ENCODE results near the gene DIS3L.
A peak's percentile ranks its signal among the peaks of the same experiment; 100 is the strongest.
"Not testable (repeated sequence)": the region's sequence is repeated elsewhere in the genome, so short reads cannot be mapped to it uniquely, and the experiment has no call there.

Gene DIS3L

DNA sequence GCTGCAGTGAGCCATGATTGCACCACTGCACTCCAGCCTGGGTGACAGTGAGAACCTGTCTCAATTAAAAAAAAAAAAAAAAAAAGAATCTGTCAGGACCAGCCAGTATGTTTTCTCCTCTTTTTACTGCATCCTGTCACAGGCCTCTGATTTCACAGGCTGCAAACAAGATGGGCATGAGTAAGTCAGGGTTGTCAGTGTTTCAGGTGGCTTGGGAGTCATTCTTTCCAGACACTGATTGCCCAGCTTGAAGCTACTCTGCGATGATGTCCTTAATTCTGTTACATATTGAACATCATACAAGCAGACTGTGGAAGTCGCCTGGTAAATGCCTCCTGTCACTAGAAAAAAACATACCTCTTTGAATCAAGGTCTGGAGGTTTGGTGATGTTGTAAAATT is 18.8 kb downstream of the DIS3L start:
- DNase-seq, result no peak

DNA sequence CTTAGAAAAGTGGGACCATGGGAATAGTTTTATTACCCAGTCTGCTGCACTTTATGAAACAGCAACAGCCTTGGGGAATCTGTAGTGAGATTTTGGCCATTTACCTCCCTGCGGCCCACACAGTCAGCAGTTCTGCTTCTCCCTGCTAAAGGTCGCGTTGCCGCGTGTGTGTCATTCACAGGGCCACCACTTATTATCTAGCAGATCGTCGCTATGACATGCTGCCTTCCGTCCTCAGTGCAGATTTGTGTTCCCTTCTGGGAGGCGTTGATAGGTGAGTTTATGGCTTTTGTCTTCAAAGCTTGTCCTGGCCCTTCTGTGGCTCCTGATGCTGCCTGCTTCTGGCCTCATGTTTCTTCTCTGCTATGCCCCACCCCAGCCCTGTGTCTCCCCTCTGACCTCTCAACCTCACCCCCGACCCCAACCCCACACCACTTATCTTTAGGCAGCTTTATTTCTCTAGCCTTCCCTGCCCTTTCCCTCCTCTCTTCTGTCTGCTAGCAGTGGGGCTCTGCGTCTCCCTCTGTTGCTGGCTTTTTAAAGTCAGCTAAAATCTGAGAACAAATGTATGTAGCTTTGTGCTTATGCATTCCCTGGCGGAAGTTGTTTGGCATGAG is 30.1 kb downstream of the DIS3L start:
- no peak for DNase-seq

DNA sequence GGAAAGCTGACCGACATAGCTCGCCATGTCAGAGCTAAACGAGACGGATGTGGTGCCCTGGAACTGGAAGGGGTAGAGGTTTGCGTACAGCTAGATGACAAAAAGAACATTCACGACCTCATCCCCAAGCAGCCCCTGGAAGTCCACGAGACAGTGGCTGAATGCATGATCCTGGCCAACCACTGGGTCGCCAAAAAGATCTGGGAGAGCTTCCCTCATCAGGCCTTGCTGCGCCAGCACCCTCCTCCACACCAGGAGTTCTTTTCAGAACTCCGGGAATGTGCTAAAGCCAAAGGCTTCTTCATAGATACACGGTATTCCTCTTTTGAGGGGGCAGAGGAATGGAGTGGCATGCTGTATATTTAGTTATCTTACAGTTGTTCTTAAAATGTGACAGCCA is 32.7 kb downstream of the DIS3L start:
- DNase-seq, result no peak

DNA sequence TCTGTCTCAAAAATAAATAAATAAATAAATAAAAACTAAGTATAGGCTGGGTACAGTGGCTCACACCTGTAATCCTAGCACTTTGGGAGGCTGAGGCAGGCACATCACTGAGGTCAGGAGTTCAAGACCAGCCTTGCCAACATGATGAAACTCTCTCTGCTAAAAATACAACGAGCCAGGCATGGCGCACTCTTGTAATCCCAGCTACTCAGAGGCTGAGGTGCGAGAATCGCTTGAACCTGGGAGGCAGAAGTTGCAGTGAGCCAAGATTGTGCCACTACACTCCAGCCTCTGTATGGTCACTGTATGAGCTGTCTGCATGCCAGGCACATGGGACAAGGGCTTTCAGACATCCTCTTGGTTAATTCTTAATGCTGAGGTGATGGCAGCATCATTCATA is 34.4 kb downstream of the DIS3L start:
- DNase-seq, result no peak

DNA sequence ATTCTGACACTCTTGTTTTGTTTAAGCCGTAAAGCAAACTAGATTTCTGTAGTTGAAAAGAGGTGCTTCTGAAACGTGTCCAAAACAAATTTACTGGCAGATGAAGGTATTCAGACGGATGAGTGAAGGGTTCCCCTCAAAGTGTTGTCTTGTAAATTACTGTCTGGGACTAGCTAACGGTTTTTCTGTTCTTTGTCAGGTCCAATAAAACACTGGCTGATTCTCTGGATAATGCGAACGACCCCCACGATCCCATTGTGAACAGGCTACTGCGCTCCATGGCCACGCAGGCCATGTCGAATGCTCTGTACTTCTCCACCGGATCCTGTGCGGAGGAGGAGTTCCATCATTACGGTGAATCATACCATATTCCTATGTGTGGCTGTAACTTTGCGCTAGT is 35.4 kb downstream of the DIS3L start:
- DNase-seq, result no peak

DNA sequence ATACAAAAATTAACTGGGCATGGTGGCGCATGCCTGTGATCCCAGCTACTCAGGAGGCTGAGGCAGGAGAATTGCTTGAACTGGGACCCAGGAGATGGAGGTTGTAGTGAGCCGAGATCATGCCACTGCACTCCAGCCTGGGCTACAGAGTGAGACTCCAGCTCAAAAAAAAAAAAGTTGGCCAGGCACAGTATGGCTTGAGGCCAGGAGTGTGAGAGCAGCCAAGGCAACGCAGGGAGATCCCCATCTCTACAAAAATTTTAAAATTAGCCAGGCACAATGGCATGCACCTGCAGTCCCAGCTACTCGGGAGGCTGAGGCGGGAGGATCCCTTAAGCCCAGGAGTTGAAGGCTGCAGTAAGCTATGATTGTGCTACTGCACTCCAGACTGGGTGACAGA is 55.2 kb downstream of the DIS3L start:
- DNase-seq, result not testable (repeated sequence)

DNA sequence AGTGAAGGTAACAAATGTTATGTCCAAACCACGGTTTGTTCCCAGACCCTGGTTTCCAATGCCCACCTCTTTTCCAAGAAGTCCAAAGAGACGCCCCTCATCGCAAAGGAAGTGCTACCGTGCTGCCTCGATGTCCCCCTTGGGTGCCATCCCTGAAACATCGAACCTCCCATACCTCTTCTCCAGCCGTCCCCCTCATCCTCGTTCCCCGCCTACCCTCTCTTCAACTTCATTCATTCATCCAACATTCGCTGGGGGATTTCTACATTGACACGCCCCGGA is 62.6 kb downstream of the DIS3L start:
- DNase-seq, result no peak

DNA sequence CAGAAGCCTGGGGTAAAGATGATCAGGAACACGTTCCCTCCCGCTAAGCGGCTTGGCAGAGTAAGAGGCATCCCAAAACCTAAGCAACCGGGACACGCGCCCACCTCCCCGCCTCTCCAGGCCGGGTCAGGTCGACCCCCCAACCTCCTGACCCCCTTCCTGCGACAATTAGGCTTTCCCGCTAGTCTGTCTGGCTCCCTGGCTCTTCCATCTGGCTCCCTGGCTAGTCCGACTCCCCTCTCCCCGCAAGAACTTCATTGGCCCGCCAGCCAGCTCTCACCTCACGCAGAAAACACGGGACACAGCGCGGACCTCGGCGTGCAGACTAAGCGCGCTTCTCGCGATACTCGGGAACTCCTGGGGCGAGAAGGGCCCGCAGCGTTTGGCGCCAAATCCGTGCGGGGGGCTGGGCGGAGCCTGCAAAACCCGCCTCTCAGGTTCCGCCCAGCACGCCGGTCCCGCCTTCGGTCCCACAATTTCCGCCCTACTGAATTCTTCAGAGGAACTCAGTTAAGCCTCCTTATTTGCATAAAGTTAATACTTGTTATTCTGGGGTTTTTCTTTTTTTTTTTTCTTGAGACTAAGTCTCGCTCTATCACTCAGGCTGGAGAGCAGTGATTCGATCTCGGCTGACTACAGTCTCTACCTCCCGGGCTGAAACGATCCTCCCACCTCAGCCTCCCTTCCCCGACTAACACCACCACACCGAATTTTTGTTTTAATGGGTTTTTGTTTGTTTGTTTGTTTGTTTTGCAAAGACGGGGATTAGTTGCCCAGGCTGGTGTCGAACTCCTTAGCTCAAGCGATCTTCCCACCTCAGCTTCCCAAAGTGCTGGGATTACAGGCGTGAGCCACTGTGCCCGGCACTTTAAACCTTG is 63.2 kb downstream of the DIS3L start, which contains the start of gene TIPIN:
Gene TIPIN, minus strand, starts transcription at position 327 of the 878 bp plus-strand sequence. CDS start 3,738 bp downstream, outside the sequence.
- DNase-seq, result peak; percentile 97

DNA sequence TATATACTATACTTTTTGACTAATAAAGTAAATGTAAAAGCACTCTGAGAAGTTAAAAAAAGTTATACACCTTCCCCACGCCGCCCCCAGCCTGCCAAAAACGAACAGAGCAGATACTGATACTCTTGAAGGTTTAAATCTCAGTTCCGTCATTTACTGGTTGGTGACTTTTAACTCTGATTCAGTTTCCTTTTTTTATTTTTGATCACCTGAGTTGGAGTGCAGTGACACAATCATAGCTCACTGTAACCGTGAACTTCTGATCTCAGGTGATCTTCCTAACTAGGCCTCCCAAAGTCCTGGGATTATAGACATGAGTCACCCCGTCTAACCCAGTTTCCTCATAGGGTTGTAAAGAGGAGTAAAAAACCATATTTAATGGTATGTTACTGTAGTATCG is 66.4 kb downstream of the DIS3L start:
- no peak for DNase-seq

DNA sequence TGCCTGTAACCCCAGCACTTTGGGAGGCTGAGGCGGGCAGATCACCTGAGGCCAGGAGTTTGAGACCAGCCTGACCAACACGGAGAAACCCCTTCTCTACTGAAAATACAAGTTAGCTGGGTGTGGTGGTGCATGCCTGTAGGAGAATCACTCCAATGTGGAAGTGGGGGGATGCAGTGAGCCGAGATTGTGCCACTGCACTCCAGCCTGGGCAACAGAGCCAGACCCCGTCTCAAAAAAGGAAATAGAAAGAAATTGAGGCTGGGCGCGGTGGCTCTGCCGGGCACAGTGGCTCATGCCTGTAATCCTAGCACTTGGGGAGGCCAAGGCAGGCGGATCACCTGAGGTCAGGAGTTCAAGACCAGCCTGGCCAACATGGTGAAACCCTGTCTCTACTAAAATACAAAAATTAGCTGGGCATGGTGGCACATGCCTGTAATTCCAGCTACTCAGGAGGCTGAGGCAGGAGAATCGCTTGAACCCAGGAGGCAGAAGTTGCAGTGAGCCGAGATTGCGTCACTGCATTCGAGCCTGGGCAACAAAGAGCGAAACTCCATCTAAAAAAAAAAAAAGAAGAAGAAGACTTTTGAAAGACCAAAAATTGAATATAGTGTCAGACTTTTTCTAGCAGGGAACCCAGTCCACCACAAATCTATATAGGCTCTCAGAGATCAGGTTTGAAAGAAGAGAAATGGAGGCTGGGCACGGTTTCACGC is 68.5 kb downstream of the DIS3L start:
- DNase-seq, result not testable (repeated sequence)

DNA sequence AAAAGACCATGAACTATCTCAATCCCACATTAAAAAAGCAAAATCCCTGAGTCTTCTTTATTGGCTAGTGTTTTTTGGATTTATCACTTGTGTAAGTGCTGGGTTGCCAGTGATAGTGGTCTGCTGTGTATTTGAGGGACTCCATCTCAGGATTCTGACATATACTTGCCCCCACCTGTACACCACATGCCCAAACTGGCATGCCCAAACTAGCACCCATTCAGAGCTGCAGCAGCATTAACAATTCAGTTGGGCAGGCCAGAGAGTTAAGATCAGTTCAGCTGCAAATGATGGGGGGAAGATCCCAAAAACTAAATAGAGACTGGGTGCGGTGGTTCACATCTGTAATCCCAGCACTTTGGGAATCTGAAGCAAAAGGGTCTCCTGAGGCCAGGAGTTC is 69.4 kb downstream of the DIS3L start:
- DNase-seq, result no peak

DNA sequence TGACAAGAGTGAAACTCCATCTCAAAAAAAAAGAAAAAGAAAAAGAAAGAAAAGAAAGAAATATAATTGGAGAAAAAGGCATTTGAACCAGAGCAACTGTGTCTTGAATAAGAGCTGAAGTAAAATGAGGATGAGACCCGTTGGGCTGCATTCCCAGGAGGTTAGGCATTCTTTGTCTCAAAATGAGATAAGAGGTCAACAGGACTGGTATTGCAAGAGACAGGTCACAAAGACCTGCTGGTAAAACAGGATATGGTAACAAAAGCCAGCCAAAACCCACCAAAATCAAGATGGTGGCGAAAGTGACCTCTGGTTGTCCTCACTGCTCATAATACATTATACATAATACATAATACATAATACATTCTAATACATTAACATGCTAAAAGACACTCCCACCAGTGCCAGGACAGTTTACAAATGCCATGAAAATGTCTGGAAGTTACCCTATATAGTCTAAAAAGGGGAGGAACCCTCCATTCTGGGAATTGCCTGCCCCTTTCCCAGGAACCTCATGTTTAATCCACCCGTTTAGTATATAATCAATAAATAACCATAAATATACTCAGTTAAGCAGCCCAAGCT is 71.7 kb downstream of the DIS3L start:
- no peak for DNase-seq

DNA sequence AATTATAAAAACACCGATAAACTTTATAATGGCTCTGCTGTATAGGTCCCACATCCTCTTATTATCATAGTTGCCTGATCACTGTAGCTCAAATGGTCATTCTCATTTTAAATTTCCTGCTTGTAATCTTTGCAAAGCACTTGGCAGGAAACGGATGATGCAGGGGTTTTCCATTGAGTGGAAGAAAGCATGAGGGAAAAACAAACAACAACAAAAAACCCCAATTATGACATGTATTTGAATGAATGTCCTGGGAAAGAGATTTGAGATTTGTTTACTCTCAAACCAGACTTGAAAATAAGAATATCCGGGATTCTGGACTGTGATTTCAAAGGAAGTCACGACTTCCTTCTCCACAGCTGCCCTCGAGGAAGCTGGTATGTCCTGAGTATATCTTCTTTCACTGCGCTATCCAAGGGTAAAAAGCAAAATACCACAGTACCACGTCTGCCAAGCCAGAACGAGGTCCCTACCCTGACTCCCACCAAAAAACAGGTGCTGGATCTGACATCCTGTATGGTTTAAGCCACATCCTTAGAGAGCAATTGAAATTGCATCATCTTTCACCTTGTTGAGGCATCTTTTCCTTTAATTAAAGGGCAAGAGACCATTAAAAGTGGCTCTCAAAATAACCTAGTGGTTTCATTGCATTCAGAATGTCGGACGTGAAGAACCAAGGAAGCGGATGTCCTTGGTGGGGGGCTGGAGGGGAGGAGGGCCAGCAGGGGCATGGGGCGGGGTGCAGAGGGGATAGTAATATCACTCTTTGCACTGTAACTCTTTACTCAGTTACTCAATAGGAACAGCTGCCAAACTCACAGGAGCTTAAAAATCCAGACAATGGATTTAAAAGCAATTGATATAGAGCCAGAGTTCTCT is 76.6 kb downstream of the DIS3L start:
- DNase-seq, result peak; percentile 38

DNA sequence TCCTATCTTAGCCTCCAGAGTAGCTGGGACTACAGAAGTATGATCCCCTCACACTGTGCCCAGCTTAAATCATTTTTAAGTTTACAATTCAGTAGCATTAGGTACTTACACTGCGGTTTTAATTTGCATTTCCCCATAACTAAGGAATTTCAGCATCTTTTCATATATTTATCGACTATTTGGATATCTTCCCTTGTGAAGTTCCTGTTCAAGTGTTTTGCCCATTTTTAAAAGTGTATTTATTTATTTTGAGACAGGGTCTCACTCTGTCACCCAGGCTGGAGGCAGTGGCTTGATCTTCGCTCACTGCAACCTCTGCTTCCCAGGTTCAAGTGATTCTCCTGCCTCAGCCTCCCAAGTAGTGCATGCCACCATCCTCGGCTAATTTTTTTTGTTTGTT is 80.8 kb downstream of the DIS3L start:
- DNase-seq, result no peak

DNA sequence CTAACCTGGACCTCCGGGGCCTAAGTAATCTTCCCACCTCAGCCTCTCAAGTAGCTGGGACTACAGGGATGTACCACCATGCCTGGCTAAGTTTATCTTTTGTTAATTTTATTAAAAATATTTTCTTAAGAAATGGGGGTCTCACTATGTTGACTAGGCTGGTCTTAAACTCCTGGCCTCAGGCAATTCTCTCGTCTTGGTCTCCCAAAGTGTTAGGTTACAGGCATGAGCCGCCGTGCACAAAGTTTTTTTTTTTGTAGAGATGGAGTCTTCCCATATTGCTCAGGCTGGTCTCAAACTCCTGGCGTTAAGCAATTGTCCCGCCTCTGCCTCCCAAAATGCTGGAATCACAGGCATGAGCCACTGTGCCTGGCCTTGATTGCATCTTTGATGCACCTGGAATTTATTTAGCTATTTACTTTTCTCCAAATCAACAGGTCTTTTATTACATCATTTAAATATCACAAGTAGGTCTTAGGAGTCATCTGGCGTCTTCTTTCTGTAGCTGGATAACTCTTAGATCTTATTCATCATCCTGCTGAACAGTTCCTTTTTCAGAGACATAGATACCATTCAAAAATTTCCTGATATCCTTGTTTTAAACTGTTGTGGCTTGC is 85.6 kb downstream of the DIS3L start:
- DNase-seq, result no peak

DNA sequence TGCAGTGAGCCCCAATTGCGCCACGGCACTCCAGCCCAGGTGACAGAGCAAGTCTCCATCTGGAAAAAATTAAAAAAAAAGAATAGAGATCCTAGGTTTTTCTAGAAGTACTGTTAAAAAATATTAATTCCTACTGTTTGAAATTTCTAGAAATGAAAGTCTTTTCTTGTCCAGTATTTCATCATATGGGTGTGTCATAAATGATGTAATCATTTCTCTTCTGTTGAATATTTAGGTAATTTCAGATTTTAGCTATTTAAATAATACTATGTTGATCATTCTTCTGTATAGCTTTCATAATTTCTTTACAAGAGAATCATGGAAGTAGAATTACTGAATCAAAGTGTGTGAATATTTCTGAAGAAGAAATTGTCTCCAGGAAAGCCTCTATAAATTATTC is 88.0 kb downstream of the DIS3L start:
- not testable (repeated sequence) for DNase-seq
